A549 (cell line): ENCODE results near the gene SRCAP. TPM values are rescaled to one million over a fixed set of nuclear protein-coding genes. Genes with fewer than 3 reads are reported as not detected.

ENCODE experiments used
- ATAC-seq, 2 experiments: fragments of 200-7000 bp in 1 of 2; fragments of >200 bp in 1 of 2; cut with Nextera tagmentation in 1 of 2; cut with Tn5 transposase in 1 of 2; 3 replicates each; pipeline versions ENCODE4 v1.8.0 to v1.9.1; 2018 to 2020; ENCODE audit warnings: mild to moderate bottlenecking in 1 of 2, moderate library complexity in 1 of 2
- CTCF ChIA-PET: fragments of 300-600 bp; sonication (Branson Sonifier 250); formaldehyde crosslinking; extraction: SDS; loops from one replicate; lab custom pipeline; 2021; ENCODE audit warnings: antibody characterized with exemption, inconsistent platforms; lab: Yijun Ruan, JAX
- POLR2A ChIA-PET: fragments of 350-600 bp; formaldehyde crosslinking; extraction: SDS; loops from one replicate; lab custom pipeline; 2021; ENCODE audit warnings: antibody characterized with exemption, inconsistent platforms; lab: Yijun Ruan, JAX
- DNase-seq, 2 experiments: peaks; one replicate each; pipeline versions ENCODE4 v3.0.0 to v3.0.0-alpha.2; 2011 to 2016; ENCODE audit warnings: low read depth in 1 of 2, low spot score in 1 of 2
- FAIRE-seq: peaks from 2 replicates; lab custom pipeline; 2011; peaks lifted over from hg19 to GRCh38; lab: Jason Lieb, UNC
- H3K27ac ChIP-seq, 2 experiments: fragments of >200 bp; sonication (Bioruptor Twin); formaldehyde crosslinking; 3 replicates each; pipeline ENCODE4 v1.5.1; 2016 to 2017
- H3K4me1 ChIP-seq: fragments of >200 bp; sonication (Bioruptor Twin); formaldehyde crosslinking; 3 replicates; pipeline ENCODE4 v1.6.1; 2016
- H3K4me2 ChIP-seq: fragments of >200 bp; sonication (Bioruptor Twin); formaldehyde crosslinking; 3 replicates; pipeline ENCODE4 v1.6.1; 2016
- H3K4me3 ChIP-seq: fragments of >200 bp; sonication (Bioruptor Twin); formaldehyde crosslinking; 3 replicates; pipeline ENCODE4 v1.5.1; 2016
- H3K9me3 ChIP-seq: fragments of >200 bp; sonication (Bioruptor Twin); formaldehyde crosslinking; 3 replicates; pipeline ENCODE4 v1.6.1; 2016
- CBX8 ChIP-seq: fragments of 200-600 bp; sonication (generic); IDR thresholded peaks from 2 replicates; pipeline ENCODE4 v1.6.1; 2016
- CEBPB ChIP-seq, 2 experiments: fragments of >200 bp in 1 of 2; sonication (Bioruptor Twin) in 1 of 2; formaldehyde crosslinking in 1 of 2; IDR thresholded peaks; 2 replicates each; pipeline ENCODE4 v1.6.1; 2012 to 2016
- CHD2 ChIP-seq: fragments of 150-350 bp; IDR thresholded peaks from 2 replicates; pipeline ENCODE4 v1.6.1; 2014; ENCODE audit warnings: low read length; ENCODE audit not compliant: partially characterized antibody
- CHD4 ChIP-seq: fragments of 200-600 bp; sonication (generic); IDR thresholded peaks from 2 replicates; pipeline ENCODE4 v1.6.1; 2016; ENCODE audit warnings: antibody characterized with exemption, mild to moderate bottlenecking, borderline replicate concordance
- EHF ChIP-seq: fragments of 250-450 bp; sonication (Bioruptor Pico); IDR thresholded peaks from 2 replicates; pipeline ENCODE4 v1.5.0; 2020; ENCODE audit warnings: mild to moderate bottlenecking
- EHMT2 ChIP-seq: fragments of 200-600 bp; sonication (generic); IDR thresholded peaks from 2 replicates; pipeline ENCODE4 v1.6.1; 2016; ENCODE audit warnings: antibody characterized with exemption, low read depth, mild to moderate bottlenecking, moderate library complexity
- EP300 ChIP-seq, 2 experiments: fragments of >200 bp; sonication (Bioruptor Twin); formaldehyde crosslinking; IDR thresholded peaks; 2 replicates in 1 of 2; 3 replicates in 1 of 2; pipeline ENCODE4 v1.6.1; 2016 to 2017
- ESRRA ChIP-seq: fragments of 150-350 bp; IDR thresholded peaks from 2 replicates; pipeline ENCODE4 v1.6.1; 2014; ENCODE audit warnings: mild to moderate bottlenecking, low read length, borderline replicate concordance
- FOSB ChIP-seq: fragments of 250-450 bp; sonication (Bioruptor Pico); IDR thresholded peaks from 2 replicates; pipeline ENCODE4 v1.5.0; 2020; ENCODE audit warnings: mild to moderate bottlenecking, moderate library complexity
- HEYL ChIP-seq: fragments of 250-450 bp; sonication (Bioruptor Pico); IDR thresholded peaks from 2 replicates; pipeline ENCODE4 v1.8.0; 2021; ENCODE audit warnings: mild to moderate bottlenecking, moderate library complexity
- HMGXB4 ChIP-seq: fragments of 250-450 bp; sonication (Bioruptor Pico); IDR thresholded peaks from 2 replicates; pipeline ENCODE4 v1.5.0; 2021; ENCODE audit warnings: mild to moderate bottlenecking, moderate library complexity, borderline replicate concordance
- HOXB5 ChIP-seq: fragments of 250-450 bp; sonication (Bioruptor Pico); IDR thresholded peaks from 2 replicates; pipeline ENCODE4 v1.5.0; 2020; ENCODE audit warnings: mild to moderate bottlenecking, moderate library complexity
- JUN ChIP-seq, 2 experiments: fragments of >200 bp; sonication (Bioruptor Twin); formaldehyde crosslinking; IDR thresholded peaks; 2 replicates in 1 of 2; 3 replicates in 1 of 2; pipeline ENCODE4 v1.6.1; 2016 to 2017
- KDM1A ChIP-seq: fragments of 200-600 bp; sonication (generic); IDR thresholded peaks from 2 replicates; pipeline ENCODE4 v1.6.1; 2016; ENCODE audit warnings: low read depth, mild to moderate bottlenecking
- MAFK ChIP-seq: fragments of 450-650 bp; IDR thresholded peaks from 2 replicates; pipeline ENCODE4 v1.6.1; 2014; ENCODE audit not compliant: partially characterized antibody
- MAZ ChIP-seq: fragments of 150-350 bp; IDR thresholded peaks from 2 replicates; pipeline ENCODE4 v1.6.1; 2014; ENCODE audit warnings: antibody characterized with exemption, low read depth, low read length, borderline replicate concordance
- MYC ChIP-seq: IDR thresholded peaks from 2 replicates; pipeline ENCODE4 v1.6.1; 2012; ENCODE audit warnings: mild to moderate bottlenecking, inconsistent platforms, low read length, improper control_type of control experiment, borderline replicate concordance
- NFE2L2 ChIP-seq: fragments of 150-350 bp; conservative IDR thresholded peaks from 2 replicates; pipeline ENCODE4 v1.6.1; 2014; ENCODE audit warnings: low read length
- PHF8 ChIP-seq: fragments of 200-600 bp; sonication (generic); IDR thresholded peaks from 2 replicates; pipeline ENCODE4 v1.6.1; 2016; ENCODE audit warnings: low read depth, mild to moderate bottlenecking, antibody characterized with exemption, moderate library complexity, borderline replicate concordance
- POLR2A ChIP-seq: IDR thresholded peaks from 2 replicates; pipeline ENCODE4 v1.6.1; 2012; ENCODE audit warnings: mild to moderate bottlenecking, low read length
- POLR2AphosphoS2 ChIP-seq: conservative IDR thresholded peaks from 2 replicates; pipeline ENCODE4 v1.6.1; 2012; ENCODE audit warnings: low read length, improper control_type of control experiment, inconsistent platforms
- RCOR1 ChIP-seq: fragments of 150-350 bp; IDR thresholded peaks from 2 replicates; pipeline ENCODE4 v1.6.1; 2014; ENCODE audit warnings: antibody characterized with exemption, low read length, low read depth
- REST ChIP-seq: fragments of 200-600 bp; sonication (generic); IDR thresholded peaks from 2 replicates; pipeline ENCODE4 v1.6.1; 2016; ENCODE audit warnings: antibody characterized with exemption, mild to moderate bottlenecking, moderate library complexity
- RFX5 ChIP-seq: fragments of 450-650 bp; IDR thresholded peaks from 2 replicates; pipeline ENCODE4 v1.7.1; 2014; ENCODE audit warnings: antibody characterized with exemption, mild to moderate bottlenecking, moderate library complexity
- SMC3 ChIP-seq: fragments of >200 bp; sonication (Bioruptor Twin); formaldehyde crosslinking; IDR thresholded peaks from 3 replicates; pipeline ENCODE4 v1.6.1; 2018; ENCODE audit warnings: inconsistent platforms
- TFCP2L1 ChIP-seq: fragments of 250-450 bp; sonication (Bioruptor Pico); IDR thresholded peaks from 2 replicates; pipeline ENCODE4 v1.5.0; 2021; ENCODE audit warnings: mild to moderate bottlenecking
- USF2 ChIP-seq: fragments of 450-650 bp; IDR thresholded peaks from 2 replicates; pipeline ENCODE4 v1.6.1; 2014; ENCODE audit warnings: antibody characterized with exemption
- ZC3H11A ChIP-seq: fragments of 450-650 bp; IDR thresholded peaks from 2 replicates; pipeline ENCODE4 v1.6.1; 2014; ENCODE audit warnings: antibody characterized with exemption, mild to moderate bottlenecking
- ZNF302 ChIP-seq: fragments of 250-450 bp; sonication (Bioruptor Pico); IDR thresholded peaks from 2 replicates; pipeline ENCODE4 v1.9.0; 2021; ENCODE audit warnings: inconsistent platforms, mild to moderate bottlenecking, moderate library complexity
- WGBS: methylation state at CpG from one replicate; pipeline ENCODE4 v1.1.6; 2017; ENCODE audit errors: missing lambda C conversion rate; 5-methylcytosine and 5-hydroxymethylcytosine counted together
- polyA plus RNA-seq, 4 experiments: library from polyadenylated mRNA; depleted of rRNA in 3 of 4; stranded (reverse); fragments of >200 nt; fragmentation: RNase III in 1 of 4; extraction: RNeasy Plus Mini Kit Qiagen cat#74134 plus additional on column Dnase treatment in 1 of 4; gene quantifications; 2 replicates in 3 of 4; 3 replicates in 1 of 4; pipeline ENCODE4 v1.2.3, GENCODE V29; 2011 to 2017

The SRCAP gene
- polyA plus RNA-seq, 2 of the 4 experiments (the other 2 are of a cell fraction): 6.2 to 19.9 TPM

GRCh38 chr16:30768583-30769181, 69.7 kb downstream of the SRCAP start:
- TF ChIP-seq KDM1A: no peak
- no peak for TF ChIP-seq HMGXB4
- no peak for TF ChIP-seq FOSB (CRISPR knock-in tag)
- no peak for TF ChIP-seq CHD2
- no peak for TF ChIP-seq HOXB5 (CRISPR knock-in tag)
- TF ChIP-seq USF2: no peak
- no peak for TF ChIP-seq ZNF302 (CRISPR knock-in tag)
- TF ChIP-seq ESRRA: no peak
- no peak for TF ChIP-seq CEBPB (IDR thresholded peaks at IDR 0.05)
- TF ChIP-seq RCOR1: no peak
- no peak for TF ChIP-seq CHD4
- TF ChIP-seq POLR2A: no peak
- TF ChIP-seq PHF8: no peak
- no peak for TF ChIP-seq HEYL
- no peak for TF ChIP-seq MYC
- TF ChIP-seq MAFK: no peak
- no peak for TF ChIP-seq EHF
- Histone ChIP-seq H3K9me3 (no peaks in the 10 kb centered on the region), H3K4me2 (no peak overlapping the region), H3K4me1 (peaks cover 3% of the 10 kb centered on the region; the same call in 2 of the 3 replicates), H3K27ac (no peak overlapping the region), H3K4me3 (no peak overlapping the region)
- ATAC-seq (no peak), FAIRE-seq (no peak), DNase-seq (no peak)
- POLR2A ChIA-PET: no interaction called here
- CTCF ChIA-PET: interaction anchor here (0.6 to 2.0 kb wide), 3 partner anchors 16 to 173 kb away, joined by 3 to 8 read pairs (median 4); no protein-coding TSS in a partner anchor
- WGBS: 96% methylated on average over 23 of the region's 23 CpGs

GRCh38 chr16:30769379-30770089, 70.6 kb downstream of the SRCAP start:
- ATAC-seq (no peak), FAIRE-seq (no peak), DNase-seq (no peak)
- Histone ChIP-seq H3K4me1 (no peaks in the 10 kb centered on the region), H3K4me2 (no peak overlapping the region), H3K4me3 (no peak overlapping the region), H3K9me3 (no peaks in the 10 kb centered on the region), H3K27ac (no peak overlapping the region)
- ChIA-PET CTCF (interaction anchor here (2.0 kb wide), 1 partner anchor 44 kb away, joined by 8 read pairs; no protein-coding TSS in a partner anchor), POLR2A (no interaction called here)
- 93% methylated on average over 17 of the region's 17 CpGs for WGBS
- TF ChIP-seq ZC3H11A (no peak), MAZ (no peak), POLR2AphosphoS2 (no peak), EP300 (IDR thresholded peaks at IDR 0.05) (no peak), RFX5 (no peak), JUN (IDR thresholded peaks at IDR 0.05) (no peak), HMGXB4 (no peak), EHMT2 (no peak), ZNF302 (CRISPR knock-in tag) (no peak), TFCP2L1 (CRISPR knock-in tag) (no peak), REST (no peak), USF2 (no peak), CBX8 (no peak), MAFK (no peak), SMC3 (no peak), POLR2A (no peak), NFE2L2 (no peak)
